Heart left ventricle (tissue), 13 donors: ENCODE results near the gene JDP2.

Source experiments
- CTCF ChIP-seq, 12 donors: fragments of 200-600 bp; sonication (generic) in 4 of 12; IDR thresholded peaks; one replicate each; pipeline versions ENCODE4 v1.5.0 to v1.8.0; 2018 to 2022; ENCODE audit warnings: antibody characterized with exemption in 12 of 12, mild to moderate bottlenecking in 5 of 12
- POLR2A ChIP-seq, 2 donors: fragments of 450-650 bp; IDR thresholded peaks; one replicate each; pipeline ENCODE4 v1.6.1; 2017; ENCODE audit warnings: antibody characterized with exemption in 2 of 2, mild to moderate bottlenecking in 2 of 2, moderate library complexity in 2 of 2
- donor health status: ischemic (EF 13 %, LVEDD 7.1; RV severe dilation, severe dysfunction).
- donor health status: DM: no; HTN: yes; CAD: no.
- donor health status: DM: no; HTN: no; CAD: no.
- donor health status: ischemic (EF 25% LVEDD 6.9; RV normal size, moderate dysfunction).
- donor health status: ischemic (EF 25% LVEDD 5.7; RV mildly dilated, moderate dysfunction).
- donor health status: ischemic (EF 35%, LVEDD 5.7; RV mildly dilated, moderate dysfunction).
- donor health status: nonischemic (EF 11% LVEDD 7.7; RV severe dilation, severe dysfunction).
- donor health status: DM: yes; HTN: yes; CAD: no.
- donor health status: PGD.
- donor health status: ischemic (EF 29% LVEDD 5.4; RV normal size, mild dysfunction).
- donor health status: nonischemic (EF 23%, LVEDD 6.1; RV moderate dilation, normal function).

DNA sequence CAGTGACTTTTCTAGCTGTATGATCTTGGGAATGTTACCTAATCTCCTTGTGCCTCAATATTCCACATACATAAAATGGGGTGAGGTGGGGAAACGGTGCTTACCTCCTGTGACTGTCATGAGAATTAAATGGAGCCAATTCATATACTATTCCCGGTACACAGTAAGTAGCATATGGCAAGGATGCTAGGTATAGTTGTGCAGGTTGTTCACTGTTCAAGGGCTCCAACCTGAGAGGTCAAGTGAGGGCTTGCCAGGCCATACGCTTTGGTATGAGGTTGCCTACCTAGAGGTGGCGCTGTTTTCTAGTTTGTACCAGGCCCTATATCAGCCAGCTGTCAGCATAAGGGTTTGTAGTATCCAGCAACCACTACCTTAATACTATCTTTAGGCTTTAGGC is 90.8 kb downstream of the JDP2 start:
- TF ChIP-seq CTCF (IDR thresholded peaks at IDR 0.05): peak in 7 of 12 donors; percentile 16 to 38 (median 20)
- no peak for TF ChIP-seq POLR2A (IDR thresholded peaks at IDR 0.05)
